HG03354 (cell line): ENCODE results near the gene KIAA1217.

Experiments
- ATAC-seq: cut with Tn5 transposase; IDR thresholded peaks from one replicate; pipeline ENCODE4 v1.9.1; 2021; ENCODE audit warnings: mild to moderate bottlenecking; ENCODE audit not compliant: unreplicated experiment, poor library complexity, severe bottlenecking

Gene KIAA1217

DNA sequence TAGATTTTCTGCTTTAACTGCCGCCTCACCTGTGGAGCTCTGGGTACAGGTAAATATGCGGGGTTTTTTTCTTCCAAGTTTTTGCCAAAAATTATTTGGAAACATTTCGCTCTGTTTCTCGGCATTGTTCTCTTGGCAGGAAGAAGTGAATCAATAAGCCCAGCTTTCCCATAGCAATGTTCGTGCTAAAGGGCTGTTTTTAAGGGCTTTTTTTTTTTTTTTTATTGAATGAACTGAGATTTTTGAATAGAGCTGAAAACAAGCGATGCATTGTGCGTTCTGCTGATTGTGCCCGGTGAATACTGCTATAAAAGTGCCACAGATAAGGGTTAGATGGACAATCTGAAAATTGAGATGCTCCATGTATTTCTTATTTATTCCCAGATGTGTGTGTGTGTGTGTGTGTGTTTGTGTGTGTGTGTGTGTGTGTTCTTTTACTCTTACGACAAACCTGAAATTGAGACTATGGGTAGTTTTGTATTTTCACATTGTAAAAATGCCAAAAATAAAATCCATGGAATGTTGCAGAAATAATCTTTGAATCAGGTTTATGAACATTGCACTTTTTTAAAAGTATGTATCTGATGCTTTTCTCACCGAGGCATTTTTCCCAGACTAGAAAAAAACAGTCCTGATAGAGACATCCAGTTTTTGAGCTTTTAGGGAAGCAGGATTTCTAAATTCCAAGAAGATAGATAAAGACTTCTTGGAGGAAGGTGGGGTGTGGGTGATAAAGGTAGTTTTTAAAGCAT lies 30.5 kb downstream of the KIAA1217 start:
- no peak for ATAC-seq

GRCh38 chr10:24240041-24240751 lies 31.3 kb downstream of the KIAA1217 start:
- no peak for ATAC-seq

DNA sequence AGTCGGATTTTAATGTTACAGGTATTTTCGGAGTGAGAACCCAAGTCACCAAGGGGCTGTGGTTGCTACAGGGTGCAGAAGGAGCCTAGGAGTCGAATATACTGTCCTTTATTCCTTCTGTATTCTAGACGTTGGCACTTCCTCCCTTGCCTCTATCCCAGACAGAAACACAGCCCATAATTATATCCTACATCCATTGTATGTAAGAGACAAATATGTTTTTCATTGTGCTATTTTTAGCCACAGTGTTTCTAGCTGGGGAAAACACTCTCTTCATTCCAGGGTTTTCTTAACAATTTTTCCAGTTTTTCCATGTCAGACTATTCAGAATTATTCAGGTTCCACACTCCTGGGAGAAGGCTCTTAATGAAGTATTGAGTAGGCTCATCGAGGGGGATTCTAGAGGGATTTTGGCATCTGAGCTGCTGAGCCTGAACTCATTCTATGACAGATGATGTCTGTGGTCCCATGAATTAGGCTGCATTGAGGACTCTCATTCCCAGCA lies 32.6 kb downstream of the KIAA1217 start:
- no peak for ATAC-seq

- no peak for ATAC-seq
Measured at GRCh38 chr10:24242562-24242961, 33.6 kb downstream of the KIAA1217 start.

DNA sequence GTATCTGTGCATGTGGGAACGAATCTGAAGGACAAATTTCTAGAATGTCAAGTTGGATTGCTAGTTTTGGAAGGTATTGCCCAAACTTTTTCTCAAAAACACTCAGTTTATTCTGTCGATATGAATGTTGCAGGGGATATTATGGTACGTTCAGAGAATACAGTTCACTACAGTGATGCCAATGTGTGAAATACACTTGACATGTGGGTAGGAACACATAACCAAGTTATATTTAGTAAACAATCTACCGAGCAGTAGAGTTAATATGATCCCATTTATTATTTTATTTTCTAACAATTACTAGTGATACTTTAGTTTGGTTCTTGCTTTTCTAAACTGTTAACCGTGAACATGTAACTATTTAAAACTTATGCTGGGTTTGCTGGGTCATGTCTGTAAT lies 37.4 kb downstream of the KIAA1217 start:
- ATAC-seq, result no peak

DNA sequence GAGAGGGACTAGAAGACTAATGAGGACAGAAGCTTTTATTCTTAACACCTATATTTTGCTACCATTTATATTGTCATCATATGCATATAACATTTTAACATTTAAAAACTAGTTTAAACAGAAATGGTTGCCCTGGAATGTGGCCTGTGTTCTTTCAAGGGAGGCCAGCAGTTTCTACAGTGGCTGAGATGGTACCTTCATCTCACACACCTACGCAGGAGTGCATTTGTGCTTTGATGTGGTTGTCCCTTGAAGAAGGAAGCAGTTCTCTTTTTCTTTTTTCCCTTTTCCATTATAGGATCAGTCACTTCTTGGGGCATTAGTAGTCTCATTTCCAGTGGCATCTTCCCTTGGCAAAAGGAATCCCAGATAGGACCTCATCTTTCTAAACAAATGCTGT lies 38.9 kb downstream of the KIAA1217 start:
- no peak for ATAC-seq

DNA sequence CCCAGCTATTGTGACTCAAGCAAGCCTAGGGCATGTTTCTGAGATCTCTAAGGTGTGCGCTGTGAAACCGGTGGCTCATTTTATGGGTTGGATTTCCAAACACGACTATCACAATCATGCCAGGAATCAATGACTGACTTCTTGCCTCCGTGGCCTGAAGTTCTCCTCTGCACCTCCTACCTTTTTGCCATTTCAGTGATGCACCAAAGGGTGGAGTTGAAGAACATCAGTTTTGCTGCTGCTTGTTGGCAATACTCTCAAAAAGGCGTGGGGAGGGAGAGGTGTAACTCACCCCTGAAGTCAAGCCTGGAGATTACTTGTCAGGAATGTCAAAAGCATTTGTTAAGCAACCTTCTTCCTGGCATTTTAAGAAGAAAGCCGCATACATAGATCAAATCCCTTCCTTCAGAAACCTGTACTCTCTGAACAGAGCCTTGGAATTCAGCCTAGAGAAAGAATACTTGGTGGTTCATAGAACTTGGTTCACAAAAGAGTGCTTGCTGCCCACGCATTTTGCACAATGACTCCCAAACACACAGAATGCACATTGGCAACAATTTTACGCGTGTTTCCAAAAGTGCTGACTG lies 41.0 kb downstream of the KIAA1217 start:
- ATAC-seq, result no peak

- ATAC-seq, result no peak
Measured at GRCh38 chr10:24251547-24251946, 42.6 kb downstream of the KIAA1217 start.

DNA sequence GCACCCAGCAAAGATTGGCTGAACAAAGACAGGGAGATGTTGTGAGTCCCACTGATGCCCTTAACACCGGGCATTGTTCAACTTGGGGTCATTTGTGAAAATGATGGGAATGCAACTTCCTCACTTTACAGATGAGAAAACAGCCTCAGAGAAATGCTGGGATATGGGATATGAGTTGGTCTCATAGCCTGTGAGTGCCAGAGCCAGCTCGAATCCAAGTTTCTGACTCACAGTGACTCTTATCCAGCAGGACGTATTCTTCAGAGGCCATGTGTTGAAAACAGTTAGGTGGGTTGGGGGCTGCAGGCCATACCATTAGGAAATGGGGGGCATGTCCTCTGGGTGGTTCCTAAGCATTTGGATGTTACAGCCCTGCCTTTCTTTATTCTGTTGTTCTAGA lies 45.2 kb downstream of the KIAA1217 start:
- ATAC-seq, result no peak

DNA sequence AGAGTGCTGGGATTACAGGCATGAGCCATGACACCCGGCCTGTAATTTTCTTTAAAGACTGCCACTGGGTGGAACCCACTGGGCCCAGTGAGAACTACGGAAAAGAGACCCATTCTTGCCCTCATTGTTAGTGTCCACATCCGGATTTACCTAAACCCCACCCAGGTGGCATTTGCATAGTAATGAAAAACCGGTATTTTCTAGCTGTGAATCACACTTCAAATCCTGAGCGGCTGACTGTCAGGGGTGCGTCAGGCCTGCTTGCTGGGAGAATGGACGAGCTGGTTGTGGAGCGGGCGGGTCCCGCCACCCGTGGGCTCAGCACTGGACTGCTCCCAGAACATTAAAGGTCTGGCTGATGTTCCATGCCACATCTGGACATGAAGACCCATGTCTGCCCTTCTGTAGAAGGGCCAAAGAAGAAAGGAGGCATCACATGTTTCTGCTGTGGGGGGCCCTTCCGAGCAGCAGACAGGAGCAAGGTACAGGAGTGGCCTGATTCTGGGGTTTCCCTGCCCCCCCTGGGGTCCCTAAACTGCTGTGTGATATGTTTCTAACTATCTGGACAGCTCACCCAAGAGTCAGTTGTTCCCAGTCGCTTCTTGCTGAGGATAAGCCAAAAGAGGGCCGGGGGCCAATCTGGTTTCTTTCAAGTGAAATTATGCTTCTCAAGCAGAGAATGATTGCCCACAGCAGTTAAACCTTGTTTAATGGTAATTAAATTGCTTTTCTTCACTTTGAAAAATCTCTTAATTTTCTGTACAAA lies 46.4 kb downstream of the KIAA1217 start:
- no peak for ATAC-seq

- ATAC-seq, result no peak
Measured at GRCh38 chr10:24255881-24256311, 47.0 kb downstream of the KIAA1217 start.

DNA sequence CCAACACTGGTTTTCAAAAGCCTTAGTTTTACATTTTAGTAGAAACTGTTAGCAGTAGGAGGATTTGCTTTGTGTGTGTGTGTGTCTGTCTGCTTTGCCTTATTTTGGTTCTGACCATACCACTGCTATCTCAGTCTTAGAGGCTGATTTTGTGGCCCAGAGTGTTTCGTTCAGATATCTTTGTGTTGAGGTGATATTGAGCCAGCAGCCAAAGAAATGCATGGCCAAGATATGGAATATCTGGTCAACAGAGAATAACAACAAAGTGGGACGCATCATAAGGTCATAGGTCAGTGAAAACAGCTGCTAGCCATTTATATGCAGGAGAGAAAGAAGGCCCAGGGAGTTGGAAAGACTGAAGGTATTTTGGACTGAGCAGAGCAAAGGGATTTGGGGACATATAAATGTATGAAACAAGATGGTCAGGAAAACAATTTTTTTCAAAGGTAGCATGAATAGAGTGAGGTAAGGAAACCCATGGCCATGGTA lies 47.7 kb downstream of the KIAA1217 start:
- no peak for ATAC-seq

DNA sequence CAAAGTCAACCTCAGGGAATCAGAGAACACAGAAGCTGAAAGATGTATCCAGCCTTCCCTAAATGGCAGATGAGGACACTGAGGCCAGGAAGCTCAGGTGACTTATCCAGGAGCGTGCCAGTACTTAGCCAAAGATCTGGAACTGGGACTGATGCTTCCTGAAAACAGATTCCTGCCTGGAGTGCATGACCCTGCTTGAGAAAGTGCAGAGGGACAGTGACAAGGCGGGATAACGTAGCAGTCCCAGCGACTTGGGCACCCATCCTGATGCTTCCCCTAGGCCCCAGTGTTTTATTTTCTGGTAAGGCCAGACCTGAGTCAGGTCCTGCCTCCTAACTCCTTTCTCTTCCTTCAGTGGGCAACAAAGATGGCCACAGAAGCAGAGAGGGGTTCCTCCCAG lies 48.6 kb downstream of the KIAA1217 start:
- no peak for ATAC-seq

GRCh38 chr10:24259365-24260130 lies 50.6 kb downstream of the KIAA1217 start:
- no peak for ATAC-seq

GRCh38 chr10:24261627-24262026 lies 52.7 kb downstream of the KIAA1217 start:
- ATAC-seq, result no peak

GRCh38 chr10:24262929-24263590 lies 54.1 kb downstream of the KIAA1217 start:
- no peak for ATAC-seq

DNA sequence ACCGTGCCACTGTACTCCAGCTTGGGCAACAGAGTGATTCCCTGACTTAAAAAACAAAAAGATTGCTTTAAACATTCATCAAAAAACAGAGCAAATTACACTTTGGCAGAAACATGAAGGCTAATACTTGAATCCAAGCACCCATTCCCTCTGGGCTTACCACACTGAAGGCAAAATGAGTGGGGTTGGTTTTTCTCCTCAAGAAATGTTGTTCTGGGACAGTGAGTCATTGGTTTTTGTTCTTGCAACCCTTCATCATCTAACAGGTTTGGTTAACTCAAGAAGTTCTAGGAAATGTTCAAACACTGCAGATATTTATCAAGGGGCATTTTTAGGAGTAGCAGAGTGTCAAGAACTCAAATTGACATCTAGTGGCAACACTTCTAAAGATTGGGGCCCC lies 60.5 kb downstream of the KIAA1217 start:
- no peak for ATAC-seq

DNA sequence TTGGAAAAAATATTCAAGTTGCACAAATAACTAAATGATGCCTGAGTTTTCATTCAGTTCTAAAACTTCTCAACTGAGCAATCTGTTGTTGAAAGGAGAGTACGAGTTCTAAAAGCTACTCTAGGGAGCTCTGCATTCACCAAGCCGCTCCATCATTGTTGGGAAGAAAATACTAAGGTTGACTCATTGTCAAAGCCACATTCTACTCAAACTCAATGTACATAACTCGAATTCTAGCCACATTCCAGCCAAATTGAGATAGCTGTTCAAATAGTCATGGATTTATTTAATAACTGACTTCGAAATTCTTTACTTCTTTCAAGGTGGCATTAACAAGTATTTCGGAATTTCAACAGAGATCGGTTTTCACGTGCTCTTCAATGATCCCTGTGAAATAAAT lies 63.4 kb downstream of the KIAA1217 start:
- no peak for ATAC-seq

- no peak for ATAC-seq
Measured at GRCh38 chr10:24277277-24277676, 68.3 kb downstream of the KIAA1217 start.
